ENCODE data around the gene NFE2. TPM values are rescaled to one million over a fixed set of nuclear protein-coding genes. Genes with fewer than 3 reads are reported as not detected.

Gene NFE2
- total and polyA plus RNA-seq, 4 donors: 0.44 to 155 (median 1.2) TPM

GRCh38 chr12:54311051-54311450 is 10.2 kb upstream of the NFE2 start (continued):
- TF ChIP-seq REST (IDR thresholded peaks at IDR 0.05): no peak

GRCh38 chr12:54306925-54307741 is 6.3 kb upstream of the NFE2 start:
- Histone ChIP-seq H3K9me3 (ENCODE audit: control insufficient read depth in 4 of 4, low read length in 3 of 4) (no peaks in the 10 kb centered on the region), H3K4me1 (ENCODE audit: control insufficient read depth in 4 of 4, insufficient read depth in 4 of 4, low read length in 3 of 4) (peaks cover 0 to 12% (median 7%) of the 10 kb centered on the region in 4 donors), H3K27me3 (ENCODE audit: control insufficient read depth in 4 of 4, insufficient read depth in 4 of 4, low read length in 3 of 4) (no peaks in the 10 kb centered on the region), H3K9ac (ENCODE audit: low read depth in 1 of 2, low read length in 2 of 2) (no peak overlapping the region), H3K4me3 (ENCODE audit: low read depth in 1 of 3, low read length in 3 of 3) (no peak overlapping the region), H3K36me3 (ENCODE audit: control insufficient read depth in 4 of 4, insufficient read depth in 3 of 4, low read depth in 1 of 4, low read length in 3 of 4) (no peaks in the 10 kb centered on the region), H3K27ac (ENCODE audit: low read depth in 1 of 2, low read length in 2 of 2) (peak overlapping the region in 1 of 2 donors; percentile 67)
- DNase-seq (ENCODE audit: low spot score): peak; percentile 97
- TF ChIP-seq SP1 (IDR thresholded peaks at IDR 0.05) (no peak), MAX (IDR thresholded peaks at IDR 0.05) (no peak), CTCF (IDR thresholded peaks at IDR 0.05; ENCODE audit: low read depth, low read length, missing input control) (no peak), EGR1 (IDR thresholded peaks at IDR 0.05; ENCODE audit: low read depth in 2 of 2) (no peak), HNF4G (IDR thresholded peaks at IDR 0.05) (no peak), RAD21 (IDR thresholded peaks at IDR 0.05) (no peak), FOXA2 (IDR thresholded peaks at IDR 0.05) (no peak), HNF4A (conservative IDR thresholded peaks at IDR 0.05) (no peak), NR2F2 (IDR thresholded peaks at IDR 0.05) (no peak), REST (IDR thresholded peaks at IDR 0.05) (no peak), FOXA1 (IDR thresholded peaks at IDR 0.05) (no peak), JUND (IDR thresholded peaks at IDR 0.05) (no peak), GABPA (IDR thresholded peaks at IDR 0.05 in 1 of 2, conservative IDR thresholded peaks at IDR 0.05 in 1 of 2) (no peak), TAF1 (conservative IDR thresholded peaks at IDR 0.05) (no peak)
- WGBS: 70% methylated on average over 8 of the region's 8 CpGs
